Pancreas (tissue), 10 donors: ENCODE data around the gene TUBB. TPM values are rescaled to one million over a fixed set of nuclear protein-coding genes. Genes with fewer than 3 reads are reported as not detected.
A peak's percentile ranks its signal among the peaks of the same experiment; 100 is the strongest.

Experiments used
- ATAC-seq, 4 donors: fragments of 200-7000 bp; cut with Tn5 transposase; one replicate each; pipeline versions ENCODE4 v1.8.0 to v1.9.1; 2020; ENCODE audit warnings: mild to moderate bottlenecking in 4 of 4, moderate library complexity in 4 of 4
- DNase-seq, 6 donors: peaks; one replicate each; pipeline ENCODE4 v3.0.0-alpha.2; 2020
- FAIRE-seq: peaks from 2 replicates; lab custom pipeline; 2012; peaks lifted over from hg19 to GRCh38; lab: Jason Lieb, UNC
- H3K27ac ChIP-seq, 4 donors: fragments of 200-600 bp; sonication (generic); 1 replicate in 3 of 4; 2 replicates in 1 of 4; pipeline versions ENCODE4 v1.5.0 to v1.8.0; 2020
- H3K27me3 ChIP-seq, 4 donors: fragments of 200-600 bp; one replicate each; pipeline ENCODE4 v1.8.0; 2021
- H3K36me3 ChIP-seq, 3 donors: fragments of 200-600 bp; sonication (generic) in 1 of 3; one replicate each; pipeline versions ENCODE4 v1.5.0 to v1.8.0; 2020 to 2021
- H3K4me1 ChIP-seq, 3 donors: fragments of 200-600 bp; one replicate each; pipeline ENCODE4 v1.8.0; 2021
- H3K4me3 ChIP-seq, 4 donors: fragments of 200-600 bp; sonication (generic) in 2 of 4; one replicate each; pipeline versions ENCODE4 v1.5.0 to v1.8.0; 2020 to 2021
- H3K9me3 ChIP-seq, 4 donors: fragments of 200-600 bp; one replicate each; pipeline ENCODE4 v1.8.0; 2021
- WGBS, 2 donors: extraction: QIAGEN DNeasy Blood & Tissue Kit; methylation state at CpG; one replicate each; pipeline ENCODE4 v1.1.7; 2013; 5-methylcytosine and 5-hydroxymethylcytosine counted together
- intact Hi-C, 3 donors: fragments of 100-400 bp; cut with DNase I; formaldehyde crosslinking; loops; one replicate each; pipeline versions ENCODE4 v1.11.1 to v1.14.2; 2022
- polyA plus RNA-seq, 2 donors: library from polyadenylated mRNA; stranded (reverse); fragments of 200-250 nt; gene quantifications; one replicate each; pipeline ENCODE4 v1.2.3, GENCODE V29; 2013
- total RNA-seq, 6 donors: library from RNA; stranded (reverse); fragmentation: NEBNext Ultra II Directional in 4 of 6; extraction: Animal tissue kit (Norgen Biotek cat#: 25700) in 4 of 6; gene quantifications; one replicate each; pipeline versions ENCODE4 v1.2.1 to v1.2.4, GENCODE V29; 2021 to 2023
- TF ChIP-seq, protein P1 (sequence below), 4 donors: fragments of 200-600 bp; sonication (generic) in 3 of 4; IDR thresholded peaks; one replicate each; pipeline versions ENCODE4 v1.5.0 to v1.8.0; 2021; ENCODE audit warnings: antibody characterized with exemption in 4 of 4
- donor health status: healthy with polysubstance abuse.
- donor health status: DM: no; HTN: no; CAD: no; lungs with moderate emphysema.
- donor health status: DM: no; HTN: no; CAD: no.
- donor health status: control.
- donor health status: control.
- donor health status: Bipolar disorder and iron deficiency.
- donor health status: DM: yes; HTN: yes; CAD: no.
- donor health status: DM: no; HTN: no; CAD: no.
- donor health status: DM: no; HTN: no; CAD: no.
- donor health status: DM: yes; HTN: yes; CAD: no.

Gene TUBB
- total and polyA plus RNA-seq, 8 donors = 66.1 to 171 (median 106) TPM

DNA sequence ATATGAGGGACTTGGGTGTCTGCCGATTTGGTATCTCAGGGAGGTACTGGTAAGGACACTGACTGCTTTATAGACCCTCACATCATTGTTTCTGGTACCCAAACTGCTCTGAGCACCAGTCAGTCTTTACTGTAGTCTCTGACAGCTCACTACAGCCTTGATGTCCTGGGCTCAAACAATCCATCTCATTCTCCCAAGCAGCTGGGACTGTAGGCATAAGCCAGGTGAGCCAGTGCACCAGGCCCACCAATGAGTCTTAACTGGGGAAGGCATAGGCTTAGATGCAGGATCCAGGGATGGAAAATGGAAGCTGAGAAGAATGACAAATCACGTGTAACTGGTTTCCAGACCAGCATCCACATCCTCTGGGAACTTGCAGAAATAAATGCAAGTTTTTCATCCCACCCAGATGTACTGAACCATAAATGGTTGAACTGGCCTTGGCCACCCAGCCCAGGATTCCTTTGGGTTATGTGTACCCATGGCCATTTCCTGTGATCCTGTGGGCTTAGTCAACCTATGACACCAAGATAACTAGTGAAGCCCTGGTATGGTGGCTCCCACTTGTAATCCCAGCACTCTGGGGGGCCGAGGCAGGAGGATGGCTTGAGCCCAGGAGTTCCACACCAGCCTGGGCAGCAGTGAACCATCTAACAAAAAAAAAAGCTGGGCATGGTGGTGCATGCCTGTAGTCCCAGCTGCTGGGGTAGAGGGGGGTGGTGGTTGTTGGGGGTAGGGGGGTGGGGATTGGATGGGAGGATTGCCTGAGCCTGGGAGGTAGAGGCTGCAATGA, 5.8 kb downstream of the TUBB start:
- Histone ChIP-seq H3K4me3 (no peak overlapping the region), H3K27me3 (no peaks in the 10 kb centered on the region), H3K4me1 (peaks cover 0 to 7% (median 0%) of the 10 kb centered on the region in 3 donors), H3K9me3 (no peaks in the 10 kb centered on the region), H3K36me3 (peaks cover 0 to 43% (median 14%) of the 10 kb centered on the region in 3 donors), H3K27ac (no peak overlapping the region)
- ATAC-seq (no peak), FAIRE-seq (no peak), DNase-seq (no peak)
- 65 to 75% methylated on average over 3 of the region's 3 CpGs for WGBS, 2 donors
- intact Hi-C loops = loop anchor here in 2 of 3 donors (5.0 to 10.0 kb wide), 2 partner anchors 44 to 181 kb away; no protein-coding TSS in a partner anchor
- TF ChIP-seq, protein P1, sequence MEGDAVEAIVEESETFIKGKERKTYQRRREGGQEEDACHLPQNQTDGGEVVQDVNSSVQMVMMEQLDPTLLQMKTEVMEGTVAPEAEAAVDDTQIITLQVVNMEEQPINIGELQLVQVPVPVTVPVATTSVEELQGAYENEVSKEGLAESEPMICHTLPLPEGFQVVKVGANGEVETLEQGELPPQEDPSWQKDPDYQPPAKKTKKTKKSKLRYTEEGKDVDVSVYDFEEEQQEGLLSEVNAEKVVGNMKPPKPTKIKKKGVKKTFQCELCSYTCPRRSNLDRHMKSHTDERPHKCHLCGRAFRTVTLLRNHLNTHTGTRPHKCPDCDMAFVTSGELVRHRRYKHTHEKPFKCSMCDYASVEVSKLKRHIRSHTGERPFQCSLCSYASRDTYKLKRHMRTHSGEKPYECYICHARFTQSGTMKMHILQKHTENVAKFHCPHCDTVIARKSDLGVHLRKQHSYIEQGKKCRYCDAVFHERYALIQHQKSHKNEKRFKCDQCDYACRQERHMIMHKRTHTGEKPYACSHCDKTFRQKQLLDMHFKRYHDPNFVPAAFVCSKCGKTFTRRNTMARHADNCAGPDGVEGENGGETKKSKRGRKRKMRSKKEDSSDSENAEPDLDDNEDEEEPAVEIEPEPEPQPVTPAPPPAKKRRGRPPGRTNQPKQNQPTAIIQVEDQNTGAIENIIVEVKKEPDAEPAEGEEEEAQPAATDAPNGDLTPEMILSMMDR (IDR thresholded peaks at IDR 0.05) = no peak

DNA sequence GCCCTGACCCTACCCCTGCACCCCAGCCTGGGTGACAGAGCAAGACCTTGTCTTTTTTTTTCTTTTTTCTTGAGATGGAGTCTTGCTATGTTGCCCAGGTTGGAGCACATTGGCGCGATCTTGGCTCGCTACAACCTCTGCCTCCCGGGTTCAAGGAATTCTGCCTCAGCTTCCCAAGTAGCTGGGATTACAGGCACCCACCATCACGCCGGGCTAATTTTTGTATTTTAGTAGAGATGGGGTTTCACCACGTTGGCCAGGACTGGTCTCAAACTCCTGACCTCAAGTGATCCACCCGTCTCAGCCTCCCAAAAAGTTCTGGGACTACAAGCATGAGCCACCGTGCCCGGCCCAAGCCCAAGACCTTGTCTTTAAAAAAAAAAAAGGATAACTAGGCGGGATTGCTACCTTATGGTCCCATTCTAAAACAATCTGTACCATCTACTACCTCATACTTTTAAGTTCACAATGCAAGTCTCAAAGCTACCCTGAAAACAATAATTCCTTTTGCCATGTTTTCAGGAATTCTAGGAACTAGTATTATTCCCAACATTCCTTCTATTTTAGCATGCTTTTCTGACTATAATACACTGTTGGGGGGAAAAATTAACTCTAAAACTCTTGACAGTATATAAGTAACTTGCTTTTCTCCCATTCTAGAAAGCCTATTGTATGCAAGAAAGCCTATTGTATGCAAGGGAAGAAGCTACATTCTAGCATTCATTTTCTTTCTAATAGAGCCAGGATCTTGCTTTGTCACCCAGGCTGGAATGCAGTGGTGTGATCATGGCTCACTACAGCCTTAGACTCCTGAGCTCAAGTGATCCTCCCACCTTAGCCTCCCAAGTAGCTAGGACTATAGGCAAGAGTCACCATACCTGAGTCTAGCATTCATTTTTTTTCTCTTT, 6.6 kb downstream of the TUBB start:
- DNase-seq = no peak
- intact Hi-C loops = loop anchor here in 2 of 3 donors (5.0 to 10.0 kb wide), 2 partner anchors 44 to 182 kb away; no protein-coding TSS in a partner anchor
- no peak for FAIRE-seq
- Histone ChIP-seq H3K4me3 (no peak overlapping the region), H3K27me3 (no peaks in the 10 kb centered on the region), H3K27ac (no peak overlapping the region), H3K4me1 (peaks cover 0 to 11% (median 3%) of the 10 kb centered on the region in 3 donors), H3K36me3 (peaks cover 0 to 43% (median 14%) of the 10 kb centered on the region in 3 donors), H3K9me3 (no peaks in the 10 kb centered on the region)
- ATAC-seq = no peak
- TF ChIP-seq, protein P1 (IDR thresholded peaks at IDR 0.05) = no peak
- 90 to 91% methylated on average over 11 of the region's 11 CpGs for WGBS, 2 donors

DNA sequence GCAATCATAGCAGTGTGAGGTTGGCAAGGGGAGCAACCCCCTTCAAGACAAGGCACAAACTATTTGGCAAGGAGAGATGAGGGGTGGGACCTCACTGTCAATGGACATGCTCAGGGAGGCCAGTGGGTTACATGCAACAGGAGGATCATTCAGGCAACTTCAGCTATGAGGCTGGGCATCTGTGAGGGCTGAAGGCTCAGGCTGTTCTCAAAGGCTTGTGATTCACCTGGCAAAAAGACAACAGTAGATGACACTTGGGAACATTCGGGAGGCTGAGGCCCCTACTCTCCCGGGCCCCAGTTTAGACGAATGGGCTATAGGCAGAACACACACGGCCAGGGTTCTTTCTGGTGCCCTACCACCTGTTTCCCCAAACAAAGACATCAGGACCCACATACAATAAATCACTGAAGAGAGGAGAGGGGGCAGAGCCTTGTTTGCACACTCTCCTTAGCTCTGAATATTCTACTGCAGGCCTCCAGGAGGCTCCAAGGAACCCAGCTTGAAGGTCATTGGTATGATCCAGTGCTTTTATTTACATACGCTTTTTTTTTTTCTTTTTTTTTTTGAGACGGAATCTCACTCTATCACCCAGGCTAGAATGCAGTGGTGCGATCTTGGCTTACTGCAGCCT, 7.9 kb downstream of the TUBB start:
- FAIRE-seq (no peak), DNase-seq (no peak), ATAC-seq (no peak)
- TF ChIP-seq, protein P1 (IDR thresholded peaks at IDR 0.05) = no peak
- Histone ChIP-seq H3K9me3 (no peaks in the 10 kb centered on the region), H3K27ac (no peak overlapping the region), H3K4me3 (no peak overlapping the region), H3K36me3 (peaks cover 0 to 46% (median 10%) of the 10 kb centered on the region in 3 donors), H3K27me3 (no peaks in the 10 kb centered on the region), H3K4me1 (peaks cover 0 to 8% (median 3%) of the 10 kb centered on the region in 3 donors)
- WGBS, 2 donors = 68 to 75% methylated on average over 7 of the region's 7 CpGs
- intact Hi-C loops = loop anchor here in 2 of 3 donors (5.0 to 10.0 kb wide), 2 partner anchors 46 to 183 kb away; no protein-coding TSS in a partner anchor

DNA sequence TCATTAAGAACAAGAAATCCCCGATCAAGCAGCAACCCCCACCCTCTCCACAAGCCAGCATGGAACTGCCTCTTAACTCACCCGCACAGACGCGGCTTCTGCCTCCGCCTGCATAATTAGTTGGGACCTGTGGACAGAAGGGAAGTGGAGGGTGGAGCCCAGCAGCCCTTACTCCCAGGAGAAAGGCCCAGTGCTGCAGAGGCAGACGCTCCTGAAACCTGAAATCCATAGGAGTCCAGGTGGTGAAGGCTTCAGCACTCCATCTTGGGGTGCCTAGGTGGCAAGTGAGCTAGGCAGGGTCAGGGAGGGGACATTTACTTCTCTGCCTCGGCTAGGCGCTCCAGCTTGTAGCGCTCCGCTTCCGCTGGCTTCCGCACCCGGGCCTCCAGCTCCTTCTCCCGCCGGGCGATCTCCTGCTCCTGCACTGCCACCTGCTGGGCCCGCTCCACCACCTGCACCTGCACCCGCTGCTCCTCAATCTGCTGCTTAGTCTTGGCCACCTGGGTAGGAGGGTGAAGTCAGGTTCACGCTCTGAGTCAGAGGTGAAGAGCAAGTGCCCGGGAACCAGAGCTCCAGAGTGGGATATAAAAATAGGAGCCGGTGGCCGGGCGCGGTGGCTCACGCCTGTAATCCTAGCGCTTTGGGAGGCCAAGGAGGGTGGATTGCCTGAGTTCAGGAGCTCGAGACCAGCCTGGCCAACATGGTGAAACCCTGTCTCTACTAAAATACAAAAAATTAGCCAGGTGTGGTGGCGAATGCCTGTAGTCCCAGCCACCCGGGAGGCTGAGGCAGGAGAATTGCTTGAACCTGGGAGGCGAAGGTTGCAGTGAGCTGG, 10.7 kb downstream of the TUBB start:
- Histone ChIP-seq H3K9me3 (no peaks in the 10 kb centered on the region), H3K27ac (peak overlapping the region in 1 of 4 donors; percentile 25), H3K27me3 (no peaks in the 10 kb centered on the region), H3K4me3 (peak overlapping the region in 2 of 4 donors; percentile 18 to 34), H3K4me1 (peaks cover 0 to 7% (median 3%) of the 10 kb centered on the region in 3 donors), H3K36me3 (peaks cover 0 to 34% (median 3%) of the 10 kb centered on the region in 3 donors)
- WGBS, 2 donors = 21% methylated on average over 30 of the region's 30 CpGs
- TF ChIP-seq, protein P1 (IDR thresholded peaks at IDR 0.05) = peak; percentile 61 to 73 (median 66)
- FAIRE-seq (no peak), ATAC-seq (peak; percentile 95 to 99 (median 97)), DNase-seq (peak; percentile 82 to 97 (median 90))
- intact Hi-C loops = loop anchor here in 1 of 3 donors (10.0 kb wide), 1 partner anchor 154 kb away; the partner anchor contains the start of gene DDR1
